SK-N-SH treated with all-trans-retinoic acid at 6 μM for 48 hours (cell line): Measurements from ENCODE around the gene EDN1.

Experiments used
- ESRRG ChIP-seq: fragments of 250-450 bp; sonication (Bioruptor Pico); IDR thresholded peaks from 2 replicates; pipeline ENCODE4 v1.6.1; 2021; ENCODE audit warnings: mild to moderate bottlenecking
- PPARA ChIP-seq: fragments of 250-450 bp; sonication (Bioruptor Pico); IDR thresholded peaks from 2 replicates; pipeline ENCODE4 v1.5.0; 2020; ENCODE audit warnings: mild to moderate bottlenecking, borderline replicate concordance
- RARB ChIP-seq: fragments of 250-450 bp; sonication (Bioruptor Pico); IDR thresholded peaks from 2 replicates; pipeline ENCODE4 v1.8.0; 2021; ENCODE audit warnings: mild to moderate bottlenecking, moderate library complexity
- SNAI2 ChIP-seq: fragments of 250-450 bp; sonication (Bioruptor Pico); IDR thresholded peaks from 2 replicates; pipeline ENCODE4 v1.5.0; 2020; ENCODE audit warnings: mild to moderate bottlenecking, moderate library complexity
- TOX ChIP-seq: fragments of 250-450 bp; sonication (Bioruptor Pico); IDR thresholded peaks from 2 replicates; pipeline ENCODE4 v1.8.0; 2021; ENCODE audit warnings: mild to moderate bottlenecking, moderate library complexity, borderline replicate concordance
- ZFP3 ChIP-seq: fragments of 250-450 bp; sonication (Bioruptor Pico); IDR thresholded peaks from 2 replicates; pipeline ENCODE4 v1.5.0; 2020; ENCODE audit warnings: mild to moderate bottlenecking, moderate library complexity
- ZNF8 ChIP-seq: fragments of 450-650 bp; formaldehyde crosslinking; IDR thresholded peaks from 2 replicates; pipeline ENCODE4 v1.5.0; 2020; ENCODE audit warnings: mild to moderate bottlenecking, moderate library complexity
- TF ChIP-seq, protein P1 (sequence below): fragments of 250-450 bp; sonication (Bioruptor Pico); IDR thresholded peaks from 2 replicates; pipeline ENCODE4 v1.8.0; 2020; ENCODE audit warnings: mild to moderate bottlenecking, moderate library complexity, borderline replicate concordance
- TF ChIP-seq, protein P2 (sequence below): fragments of 250-450 bp; sonication (Bioruptor Pico); IDR thresholded peaks from 2 replicates; pipeline ENCODE4 v1.5.1; 2020; ENCODE audit warnings: low read depth, mild to moderate bottlenecking, moderate library complexity

DNA sequence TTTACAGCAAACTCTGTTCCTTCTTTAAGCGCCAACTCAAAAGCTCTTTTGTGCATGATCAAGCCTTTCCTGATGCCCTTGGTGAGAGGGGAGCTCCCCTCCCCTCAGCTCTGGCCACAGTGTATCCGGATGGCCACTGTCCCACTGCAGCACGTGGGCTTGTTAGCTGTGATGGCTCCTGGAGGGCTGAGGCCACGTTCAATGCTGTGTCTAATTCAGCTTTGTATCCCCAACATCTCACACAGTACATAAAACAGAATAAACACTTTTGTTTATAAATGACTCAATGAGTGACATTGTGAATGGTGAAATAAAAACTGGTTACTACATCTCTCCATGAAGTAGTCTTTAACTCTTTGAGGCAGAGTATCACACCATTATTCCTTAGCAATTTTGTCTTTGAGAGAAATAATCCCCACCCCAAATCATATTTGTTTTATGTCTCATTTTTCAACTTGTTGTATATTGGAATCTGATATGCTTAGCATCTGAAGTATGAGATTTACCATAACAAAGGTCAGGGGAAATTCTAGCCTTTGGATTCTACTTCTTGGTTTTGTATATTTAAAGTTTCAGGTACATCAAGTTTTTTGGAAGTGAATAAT is 44.5 kb downstream of the EDN1 start:
- TF ChIP-seq, protein P1, sequence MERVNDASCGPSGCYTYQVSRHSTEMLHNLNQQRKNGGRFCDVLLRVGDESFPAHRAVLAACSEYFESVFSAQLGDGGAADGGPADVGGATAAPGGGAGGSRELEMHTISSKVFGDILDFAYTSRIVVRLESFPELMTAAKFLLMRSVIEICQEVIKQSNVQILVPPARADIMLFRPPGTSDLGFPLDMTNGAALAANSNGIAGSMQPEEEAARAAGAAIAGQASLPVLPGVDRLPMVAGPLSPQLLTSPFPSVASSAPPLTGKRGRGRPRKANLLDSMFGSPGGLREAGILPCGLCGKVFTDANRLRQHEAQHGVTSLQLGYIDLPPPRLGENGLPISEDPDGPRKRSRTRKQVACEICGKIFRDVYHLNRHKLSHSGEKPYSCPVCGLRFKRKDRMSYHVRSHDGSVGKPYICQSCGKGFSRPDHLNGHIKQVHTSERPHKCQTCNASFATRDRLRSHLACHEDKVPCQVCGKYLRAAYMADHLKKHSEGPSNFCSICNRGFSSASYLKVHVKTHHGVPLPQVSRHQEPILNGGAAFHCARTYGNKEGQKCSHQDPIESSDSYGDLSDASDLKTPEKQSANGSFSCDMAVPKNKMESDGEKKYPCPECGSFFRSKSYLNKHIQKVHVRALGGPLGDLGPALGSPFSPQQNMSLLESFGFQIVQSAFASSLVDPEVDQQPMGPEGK (CRISPR knock-in tag) = no peak
- no peak for TF ChIP-seq ESRRG (CRISPR knock-in tag)
- no peak for TF ChIP-seq RARB (CRISPR knock-in tag)
- TF ChIP-seq TOX = no peak
- TF ChIP-seq PPARA (CRISPR knock-in tag) = no peak
- TF ChIP-seq ZFP3 (CRISPR knock-in tag) = no peak
- no peak for TF ChIP-seq ZNF8 (CRISPR knock-in tag)
- TF ChIP-seq, protein P2, sequence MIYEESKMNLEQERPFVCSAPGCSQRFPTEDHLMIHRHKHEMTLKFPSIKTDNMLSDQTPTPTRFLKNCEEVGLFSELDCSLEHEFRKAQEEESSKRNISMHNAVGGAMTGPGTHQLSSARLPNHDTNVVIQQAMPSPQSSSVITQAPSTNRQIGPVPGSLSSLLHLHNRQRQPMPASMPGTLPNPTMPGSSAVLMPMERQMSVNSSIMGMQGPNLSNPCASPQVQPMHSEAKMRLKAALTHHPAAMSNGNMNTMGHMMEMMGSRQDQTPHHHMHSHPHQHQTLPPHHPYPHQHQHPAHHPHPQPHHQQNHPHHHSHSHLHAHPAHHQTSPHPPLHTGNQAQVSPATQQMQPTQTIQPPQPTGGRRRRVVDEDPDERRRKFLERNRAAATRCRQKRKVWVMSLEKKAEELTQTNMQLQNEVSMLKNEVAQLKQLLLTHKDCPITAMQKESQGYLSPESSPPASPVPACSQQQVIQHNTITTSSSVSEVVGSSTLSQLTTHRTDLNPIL (CRISPR knock-in tag) = no peak
- TF ChIP-seq SNAI2 (CRISPR knock-in tag) = no peak
